NCI-H2196 (cell line): ENCODE results near the gene OCA2.
A peak's percentile ranks its signal among the peaks of the same experiment; 100 is the strongest.

Source experiments
- DNase-seq: peaks from one replicate; lab custom pipeline; 2025; ENCODE audit not compliant: unreplicated experiment; lab: John Stamatoyannopoulos, UW

Gene OCA2

GRCh38 chr15:28082891-28083684 is 16.0 kb downstream of the OCA2 start:
- no peak for DNase-seq

DNA sequence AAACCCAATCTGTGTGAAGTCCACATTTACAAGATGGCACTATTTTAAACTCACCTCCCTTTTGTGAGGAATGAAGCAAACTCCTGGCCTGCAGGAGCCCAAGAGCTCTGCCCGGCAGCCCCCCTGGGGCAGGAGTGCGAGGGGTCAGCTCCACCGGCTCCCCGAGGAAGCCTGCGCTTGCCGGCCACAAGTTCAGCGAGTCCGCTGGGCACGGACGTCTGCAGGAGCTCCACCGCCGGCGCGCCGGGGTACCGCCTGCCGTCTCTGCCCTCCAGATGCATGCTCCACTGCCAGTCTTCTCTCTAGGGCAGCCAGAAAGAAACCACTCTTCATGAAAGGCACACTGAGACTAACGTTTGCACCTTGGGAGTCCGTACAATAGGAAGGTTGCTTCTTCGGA is 17.5 kb downstream of the OCA2 start:
- DNase-seq, result no peak

GRCh38 chr15:28080386-28080785 is 18.7 kb downstream of the OCA2 start:
- DNase-seq, result no peak

GRCh38 chr15:28079313-28079969 is 19.7 kb downstream of the OCA2 start:
- no peak for DNase-seq

DNA sequence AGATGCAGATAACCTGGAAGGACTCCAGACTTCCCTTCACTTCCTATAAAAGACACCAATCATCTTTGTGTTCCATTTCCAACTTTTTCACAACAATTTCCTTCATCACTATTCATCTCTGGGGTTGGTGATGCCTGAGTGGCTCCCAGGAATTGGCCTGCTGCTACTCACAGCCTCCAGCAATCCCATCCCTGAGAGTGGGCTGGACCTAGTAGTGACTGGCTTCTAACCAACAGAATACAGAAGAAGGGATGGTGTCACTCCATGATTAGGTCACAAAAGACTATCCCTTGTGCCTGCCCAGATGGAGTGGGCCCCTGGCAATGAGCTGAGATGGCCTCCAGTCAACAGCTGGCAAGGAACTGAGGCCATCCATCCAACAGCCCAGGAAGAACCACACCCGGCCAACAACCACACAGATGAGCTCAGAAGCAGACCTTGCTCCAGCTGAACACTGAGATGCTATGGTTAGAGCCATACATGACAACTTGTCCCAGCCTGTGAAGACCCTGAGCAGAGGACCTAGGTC is 20.9 kb downstream of the OCA2 start:
- no peak for DNase-seq

DNA sequence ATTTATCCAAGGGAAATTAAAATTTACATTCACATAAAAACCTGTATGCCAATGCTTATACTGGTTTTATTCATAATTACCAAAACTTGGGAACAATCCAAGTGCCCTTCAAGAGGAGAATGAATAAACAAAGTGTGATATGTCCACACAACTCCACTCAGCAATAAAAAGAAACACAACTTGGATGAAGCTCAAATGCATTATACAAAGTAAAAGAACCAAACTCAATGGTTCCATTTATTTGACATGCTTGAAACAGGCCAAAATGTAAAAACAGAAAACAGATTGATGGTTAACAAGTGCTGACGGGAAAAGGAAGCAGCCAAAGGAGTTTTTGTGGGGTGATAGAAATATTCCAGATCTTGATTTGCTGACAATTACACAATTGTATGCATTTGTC is 23.5 kb downstream of the OCA2 start:
- DNase-seq, result peak; percentile 0

GRCh38 chr15:28068930-28069329 is 30.2 kb downstream of the OCA2 start:
- DNase-seq, result no peak

- DNase-seq, result no peak
Observed at GRCh38 chr15:28066231-28066630, 32.9 kb downstream of the OCA2 start.

DNA sequence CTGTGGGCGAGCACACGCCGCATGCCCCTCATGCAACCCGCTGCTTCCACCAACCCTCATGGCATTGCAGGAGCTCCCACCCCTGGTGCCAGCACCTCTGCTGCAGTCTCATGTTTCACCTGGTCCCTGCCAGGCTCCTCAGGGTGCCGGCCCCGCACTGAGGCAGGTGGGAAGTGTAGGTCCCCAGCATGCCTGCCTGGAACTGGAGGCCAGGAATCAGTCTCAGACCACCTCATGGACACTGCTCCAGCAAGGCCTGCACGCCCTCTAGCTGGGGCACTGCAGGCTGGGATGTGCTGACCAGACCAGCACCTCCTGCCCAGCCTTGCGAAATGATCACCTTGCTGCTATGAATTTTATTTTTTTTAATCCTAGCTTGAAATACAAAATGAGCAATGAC is 39.1 kb downstream of the OCA2 start:
- no peak for DNase-seq

DNA sequence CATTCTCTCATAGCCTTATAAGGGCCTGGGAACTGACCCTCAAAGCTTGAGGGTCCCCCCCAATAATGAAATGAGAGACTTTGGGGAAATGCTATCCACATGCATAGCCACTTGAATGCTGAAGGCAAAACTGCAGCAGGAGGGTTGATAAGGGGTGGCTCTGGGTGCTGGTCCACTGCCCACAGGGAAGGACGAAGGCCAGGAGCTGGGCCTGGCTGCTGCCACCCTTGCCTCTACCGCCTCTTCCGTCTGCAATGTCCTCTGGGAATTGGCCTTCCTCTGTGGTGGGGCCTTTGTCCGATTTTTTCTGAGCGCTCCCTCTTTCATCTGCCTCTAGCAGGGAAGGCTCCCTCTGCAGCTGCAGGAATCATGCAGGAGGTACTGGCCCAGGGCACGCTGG is 41.0 kb downstream of the OCA2 start:
- no peak for DNase-seq

- DNase-seq, result no peak
Observed at GRCh38 chr15:28051955-28052633, 47.0 kb downstream of the OCA2 start.

GRCh38 chr15:28049581-28049980 is 49.5 kb downstream of the OCA2 start:
- DNase-seq, result no peak

DNA sequence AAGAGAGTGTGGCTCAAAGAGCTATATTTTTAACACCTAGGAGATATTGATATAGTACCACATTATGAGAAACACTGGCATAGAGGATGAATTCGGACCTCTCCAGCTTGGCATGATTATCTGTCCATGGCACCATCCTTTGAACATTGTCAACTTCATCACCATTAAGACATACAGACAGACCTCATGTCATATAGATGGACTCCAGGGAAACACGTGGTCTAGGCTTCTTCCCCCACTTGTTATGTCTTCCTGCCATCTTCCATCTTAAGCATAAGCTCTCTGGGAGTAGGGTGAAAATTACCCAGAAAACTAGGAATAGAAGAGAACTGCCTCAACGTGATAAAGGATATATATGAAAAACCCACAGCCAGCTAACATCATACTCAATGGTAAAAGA is 51.8 kb downstream of the OCA2 start:
- DNase-seq, result no peak

GRCh38 chr15:28044121-28044672 is 54.9 kb downstream of the OCA2 start:
- DNase-seq, result no peak

DNA sequence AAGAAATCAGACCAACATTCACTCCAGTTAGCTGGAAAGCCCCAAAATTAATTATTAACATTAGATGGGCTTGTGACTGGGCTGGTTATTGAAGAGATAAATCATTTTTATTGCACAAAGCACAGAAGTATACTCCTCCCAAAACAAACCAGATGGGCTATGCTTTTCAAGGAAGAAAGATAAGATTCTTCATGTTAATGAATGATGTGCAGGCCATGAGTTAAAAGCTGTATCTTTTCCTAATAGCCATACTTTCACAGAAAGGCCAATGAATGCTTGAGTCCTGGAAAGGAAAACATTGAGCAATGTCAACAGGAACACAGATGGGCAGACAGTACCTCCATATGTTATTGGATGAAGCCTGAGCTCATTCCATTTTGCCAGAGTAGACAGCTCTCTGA is 55.4 kb downstream of the OCA2 start:
- no peak for DNase-seq

DNA sequence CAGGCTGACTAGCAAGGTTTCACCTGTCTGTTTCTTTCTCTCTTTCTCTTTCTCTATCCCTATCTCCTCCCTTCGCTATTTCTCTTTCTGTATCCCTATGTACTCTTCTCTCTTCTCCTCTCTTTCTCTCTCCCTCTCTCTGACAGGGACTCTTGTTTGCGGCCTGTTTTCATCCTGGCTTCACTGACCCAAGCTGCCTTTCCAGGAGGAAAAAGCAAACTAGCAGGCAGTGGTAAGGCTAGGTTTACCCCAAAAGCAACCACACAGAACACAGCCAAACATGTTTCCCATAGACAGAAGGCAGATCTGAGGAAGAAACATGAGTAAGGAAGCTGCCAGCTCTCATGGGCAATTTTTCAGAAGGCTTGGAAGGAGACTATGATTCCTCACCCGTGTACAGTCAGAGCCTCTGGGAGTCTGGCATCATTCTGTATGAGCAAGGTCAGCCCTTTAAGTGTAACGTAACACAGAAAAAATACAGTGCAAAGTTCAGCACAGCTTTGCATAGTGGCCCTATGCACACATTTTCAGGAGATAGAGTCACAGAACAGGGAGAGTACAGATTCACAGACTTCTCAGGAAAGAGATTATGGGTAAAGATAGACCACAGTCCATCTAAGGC is 61.0 kb downstream of the OCA2 start:
- DNase-seq, result no peak

DNA sequence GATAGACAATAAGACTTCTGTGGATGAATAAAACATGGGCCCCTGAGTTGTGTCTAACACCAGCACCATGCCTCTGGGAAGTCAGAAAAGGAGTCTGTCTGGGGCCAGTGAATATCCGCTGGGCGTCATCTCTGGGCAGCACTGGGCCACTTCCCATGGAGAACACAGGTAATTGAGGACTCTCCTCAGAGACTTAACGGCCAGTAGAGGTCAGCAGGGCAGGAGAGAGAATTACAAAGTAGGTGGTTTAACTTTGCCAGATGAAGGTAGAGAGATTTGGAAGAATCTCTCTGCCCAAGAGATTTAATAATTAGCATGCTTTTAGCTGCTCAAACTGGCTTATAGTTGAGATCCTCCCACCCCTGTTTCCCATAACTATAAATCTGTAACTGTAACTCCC is 65.7 kb downstream of the OCA2 start:
- no peak for DNase-seq

DNA sequence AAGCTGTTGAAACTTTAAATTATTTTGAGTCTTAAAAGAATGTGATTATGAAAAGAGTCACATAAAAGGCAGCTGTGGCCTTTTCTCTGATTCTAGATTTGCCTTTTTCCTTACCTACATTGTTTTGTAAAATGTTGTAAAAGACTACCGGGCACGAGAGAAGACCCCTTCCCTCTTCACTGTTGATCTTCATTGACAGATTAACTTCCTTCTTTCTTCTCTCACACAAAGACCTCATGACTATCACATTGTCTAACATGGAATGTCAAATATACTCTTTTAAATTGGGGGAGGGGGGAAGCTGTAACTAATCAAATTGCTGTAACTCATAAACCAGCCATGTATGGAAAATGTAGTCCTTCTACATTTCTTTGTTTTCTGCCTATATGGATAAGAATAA is 68.3 kb downstream of the OCA2 start:
- DNase-seq, result no peak

- DNase-seq, result no peak
Observed at GRCh38 chr15:28027714-28028076, 71.4 kb downstream of the OCA2 start.

- no peak for DNase-seq
Observed at GRCh38 chr15:28026764-28027713, 72.1 kb downstream of the OCA2 start.
